Trophoblast cell (in vitro differentiated cells and primary cell): ENCODE results near the gene CEPT1.

Source experiments
- DNase-seq, 2 donors: peaks; one replicate each; pipeline ENCODE4 v3.0.0-alpha.2; 2016
- H2AFZ ChIP-seq: 2 replicates; pipeline ENCODE4 v1.6.1; 2013; ENCODE audit warnings: low read length, moderate library complexity, mild to moderate bottlenecking; ENCODE audit not compliant: insufficient read depth, poor library complexity
- H2AK5ac ChIP-seq: 2 replicates; pipeline ENCODE4 v1.6.1; 2013; ENCODE audit warnings: mild to moderate bottlenecking, low read length
- H2BK120ac ChIP-seq: 2 replicates; pipeline ENCODE4 v1.6.1; 2013; ENCODE audit warnings: low read length, mild to moderate bottlenecking, moderate library complexity; ENCODE audit not compliant: insufficient read depth, poor library complexity
- H2BK12ac ChIP-seq: 2 replicates; pipeline ENCODE4 v1.6.1; 2013; ENCODE audit warnings: mild to moderate bottlenecking, low read length, moderate library complexity
- H2BK5ac ChIP-seq: 2 replicates; pipeline ENCODE4 v1.6.1; 2013; ENCODE audit warnings: low read length, low read depth, moderate library complexity, mild to moderate bottlenecking; ENCODE audit not compliant: poor library complexity
- H3K14ac ChIP-seq: 2 replicates; pipeline ENCODE4 v1.6.1; 2013; ENCODE audit warnings: mild to moderate bottlenecking, low read length
- H3K18ac ChIP-seq: 2 replicates; pipeline ENCODE4 v1.6.1; 2013; ENCODE audit warnings: mild to moderate bottlenecking, low read length
- H3K23ac ChIP-seq: 2 replicates; pipeline ENCODE4 v1.6.1; 2013; ENCODE audit warnings: low read length
- H3K27ac ChIP-seq: 2 replicates; pipeline ENCODE4 v1.5.1; 2013; ENCODE audit warnings: low read depth, mild to moderate bottlenecking, inconsistent platforms, low read length, moderate library complexity
- H3K27me3 ChIP-seq: 2 replicates; pipeline ENCODE4 v1.6.1; 2013; ENCODE audit warnings: inconsistent platforms, mild to moderate bottlenecking, low read length, moderate library complexity; ENCODE audit not compliant: insufficient read depth
- H3K36me3 ChIP-seq, 2 experiments: 1 replicate in 1 of 2; 2 replicates in 1 of 2; pipeline ENCODE4 v1.6.1; 2013; ENCODE audit warnings: low read length in 2 of 2, mild to moderate bottlenecking in 2 of 2, moderate library complexity in 1 of 2; ENCODE audit not compliant: insufficient read depth in 2 of 2, control insufficient read depth in 1 of 2
- H3K4ac ChIP-seq: 2 replicates; pipeline ENCODE4 v1.6.1; 2013; ENCODE audit warnings: low read depth, mild to moderate bottlenecking, low read length, moderate library complexity
- H3K4me1 ChIP-seq, 2 experiments: 1 replicate in 1 of 2; 2 replicates in 1 of 2; pipeline ENCODE4 v1.6.1; 2013; ENCODE audit warnings: low read length in 2 of 2, mild to moderate bottlenecking in 2 of 2, moderate library complexity in 1 of 2; ENCODE audit not compliant: insufficient read depth in 2 of 2, control insufficient read depth in 1 of 2
- H3K4me2 ChIP-seq: 2 replicates; pipeline ENCODE4 v1.6.1; 2013; ENCODE audit warnings: inconsistent platforms, mild to moderate bottlenecking, low read length, moderate library complexity
- H3K4me3 ChIP-seq: 2 replicates; pipeline ENCODE4 v1.5.1; 2013; ENCODE audit warnings: mild to moderate bottlenecking, low read depth, low read length, inconsistent platforms
- H3K79me1 ChIP-seq: one replicate; pipeline ENCODE4 v1.6.1; 2013; ENCODE audit warnings: low read length
- H3K79me2 ChIP-seq: 2 replicates; pipeline ENCODE4 v1.6.1; 2013; ENCODE audit warnings: low read length, mild to moderate bottlenecking; ENCODE audit not compliant: control insufficient read depth, insufficient read depth, poor library complexity
- H3K9ac ChIP-seq: 2 replicates; pipeline ENCODE4 v1.6.1; 2013; ENCODE audit warnings: mild to moderate bottlenecking, low read length
- H3K9me3 ChIP-seq: 2 replicates; pipeline ENCODE4 v1.6.1; 2013; ENCODE audit warnings: low read depth, mild to moderate bottlenecking, control low read depth, inconsistent platforms, low read length; ENCODE audit not compliant: insufficient read depth
- H4K12ac ChIP-seq: 2 replicates; pipeline ENCODE4 v1.6.1; 2013; ENCODE audit warnings: low read depth, mild to moderate bottlenecking, low read length, moderate library complexity
- H4K8ac ChIP-seq: 2 replicates; pipeline ENCODE4 v1.6.1; 2013; ENCODE audit warnings: low read depth, mild to moderate bottlenecking, low read length, moderate library complexity
- H4K91ac ChIP-seq: one replicate; pipeline ENCODE4 v1.6.1; 2013; ENCODE audit warnings: low read depth, mild to moderate bottlenecking, low read length, moderate library complexity
- WGBS: extraction: QIAGEN DNeasy Blood & Tissue Kit; methylation state at CpG from one replicate; pipeline ENCODE4 v1.1.7; 2013; ENCODE audit warnings: missing lambda C conversion rate; ENCODE audit not compliant: insufficient read length, insufficient coverage; ENCODE audit errors: extremely low coverage; 5-methylcytosine and 5-hydroxymethylcytosine counted together

The CEPT1 gene

GRCh38 chr1:111193712-111194480, 53.9 kb downstream of the CEPT1 start:
- no peak overlapping the region for H3K9ac ChIP-seq

GRCh38 chr1:111195002-111195684, 55.1 kb downstream of the CEPT1 start:
- no CpG with 5 or more reads among the region's 4 CpGs for WGBS
- H2BK5ac ChIP-seq = no peak overlapping the region
- no peak overlapping the region for H3K18ac ChIP-seq
- peaks cover 34% of the 10 kb centered on the region for H3K79me1 ChIP-seq
- no peak overlapping the region for H2AK5ac ChIP-seq
- H3K36me3 ChIP-seq = no peaks in the 10 kb centered on the region
- H2BK12ac ChIP-seq = no peak overlapping the region
- H3K4me1 ChIP-seq = peaks cover 19 to 32% of the 10 kb centered on the region in 2 experiments
- no peak overlapping the region for H3K9ac ChIP-seq
- H2AFZ ChIP-seq = no peak overlapping the region
- no peak overlapping the region for H3K4me3 ChIP-seq
- peak overlapping the region; percentile 58 for H4K91ac ChIP-seq
- no peaks in the 10 kb centered on the region for H3K27me3 ChIP-seq
- no peak overlapping the region for H3K14ac ChIP-seq
- no peak overlapping the region for H2BK120ac ChIP-seq
- no peaks in the 10 kb centered on the region for H3K79me2 ChIP-seq
- no peak overlapping the region for H3K23ac ChIP-seq
- no peak overlapping the region for H4K12ac ChIP-seq
- no peaks in the 10 kb centered on the region for H3K9me3 ChIP-seq
- H4K8ac ChIP-seq = no peak overlapping the region
- H3K4me2 ChIP-seq = no peak overlapping the region
- no peak for DNase-seq
- no peak overlapping the region for H3K27ac ChIP-seq
- H3K4ac ChIP-seq = no peak overlapping the region

More at GRCh38 chr1:111193712-111194480, 53.9 kb downstream of the CEPT1 start:
- peak; percentile 62 to 75 for DNase-seq
- Histone ChIP-seq H3K4me2 (no peak overlapping the region), H3K27me3 (no peaks in the 10 kb centered on the region), H4K8ac (no peak overlapping the region), H3K4me3 (no peak overlapping the region), H3K27ac (peak overlapping the region; percentile 93), H3K23ac (no peak overlapping the region), H2BK5ac (no peak overlapping the region), H2AK5ac (no peak overlapping the region), H4K12ac (no peak overlapping the region), H3K79me2 (no peaks in the 10 kb centered on the region), H3K18ac (no peak overlapping the region), H3K14ac (peak overlapping the region; percentile 27), H3K4me1 (peaks cover 16 to 31% of the 10 kb centered on the region in 2 experiments), H2BK120ac (peak overlapping the region; percentile 91), H2AFZ (no peak overlapping the region), H3K36me3 (no peaks in the 10 kb centered on the region), H4K91ac (peak overlapping the region; percentile 58), H3K4ac (no peak overlapping the region), H2BK12ac (peak overlapping the region; percentile 9), H3K79me1 (peaks cover 26% of the 10 kb centered on the region), H3K9me3 (no peaks in the 10 kb centered on the region)
- no CpG with 5 or more reads among the region's 3 CpGs for WGBS

GRCh38 chr1:111196213-111196612, 56.2 kb downstream of the CEPT1 start:
- H3K4me2 ChIP-seq = no peak overlapping the region
- H3K9me3 ChIP-seq = no peaks in the 10 kb centered on the region
- no peaks in the 10 kb centered on the region for H3K36me3 ChIP-seq

GRCh38 chr1:111197598-111198284, 57.7 kb downstream of the CEPT1 start:
- Histone ChIP-seq H3K14ac (no peak overlapping the region), H3K9me3 (no peaks in the 10 kb centered on the region), H4K91ac (peak overlapping the region; percentile 58), H3K4me2 (no peak overlapping the region), H4K8ac (no peak overlapping the region), H3K9ac (no peak overlapping the region), H3K79me1 (peaks cover 39% of the 10 kb centered on the region), H2BK5ac (no peak overlapping the region), H3K79me2 (peaks cover 2% of the 10 kb centered on the region), H2AFZ (no peak overlapping the region), H3K4ac (no peak overlapping the region), H2AK5ac (peak overlapping the region; percentile 50), H3K4me3 (no peak overlapping the region), H3K18ac (no peak overlapping the region), H3K27ac (no peak overlapping the region), H3K36me3 (no peaks in the 10 kb centered on the region), H4K12ac (no peak overlapping the region), H3K4me1 (peaks cover 17 to 34% of the 10 kb centered on the region in 2 experiments), H3K27me3 (no peaks in the 10 kb centered on the region), H3K23ac (no peak overlapping the region), H2BK12ac (peak overlapping the region; percentile 5), H2BK120ac (no peak overlapping the region)
- peak in 1 of 2 donors; percentile 31 for DNase-seq
- no CpG with 5 or more reads among the region's 6 CpGs for WGBS

More at GRCh38 chr1:111196213-111196612, 56.2 kb downstream of the CEPT1 start:
- H2AK5ac ChIP-seq = no peak overlapping the region
- H2BK12ac ChIP-seq = no peak overlapping the region
- H4K12ac ChIP-seq = no peak overlapping the region
- H3K18ac ChIP-seq = no peak overlapping the region
- no peak overlapping the region for H3K4ac ChIP-seq
- H3K4me1 ChIP-seq = peaks cover 19 to 34% of the 10 kb centered on the region in 2 experiments
- no peaks in the 10 kb centered on the region for H3K27me3 ChIP-seq
- H3K9ac ChIP-seq = no peak overlapping the region
- H3K4me3 ChIP-seq = no peak overlapping the region
- no peak overlapping the region for H4K8ac ChIP-seq
- H3K27ac ChIP-seq = no peak overlapping the region
- H2AFZ ChIP-seq = no peak overlapping the region
- peaks cover 37% of the 10 kb centered on the region for H3K79me1 ChIP-seq
- H3K79me2 ChIP-seq = no peaks in the 10 kb centered on the region
- H2BK120ac ChIP-seq = no peak overlapping the region
- no peak overlapping the region for H3K14ac ChIP-seq
- H3K23ac ChIP-seq = no peak overlapping the region
- DNase-seq = no peak
- peak overlapping the region; percentile 13 for H4K91ac ChIP-seq
- no CpG with 5 or more reads among the region's 2 CpGs for WGBS
- no peak overlapping the region for H2BK5ac ChIP-seq
